Activated CD4-positive, alpha-beta memory T cell treated with anti-CD3 and anti-CD28 coated beads for 36 hours (primary cell): ENCODE measurements around the gene GALNT9. TPM values are rescaled to one million over a fixed set of nuclear protein-coding genes. Genes with fewer than 3 reads are reported as not detected.

ENCODE experiments used
- CTCF ChIA-PET: fragments of 350-600 bp; sonication (Branson Sonifier 250); formaldehyde crosslinking; loops from one replicate; lab custom pipeline; 2021; ENCODE audit warnings: antibody characterized with exemption, inconsistent platforms; lab: Charles Lee
- POLR2A ChIA-PET: fragments of 350-600 bp; sonication (Branson Sonifier 250); formaldehyde crosslinking; loops from one replicate; lab custom pipeline; 2021; ENCODE audit warnings: antibody characterized with exemption; lab: Charles Lee
- DNase-seq: peaks from one replicate; pipeline ENCODE4 v3.0.0-alpha.2; 2020
- H3K27ac Mint-ChIP-seq: one replicate; pipeline ENCODE4 v1.8.0; 2021; ENCODE audit warnings: mixed read lengths
- H3K27me3 Mint-ChIP-seq: one replicate; pipeline ENCODE4 v1.8.0; 2021; ENCODE audit warnings: mixed read lengths
- H3K36me3 Mint-ChIP-seq: one replicate; pipeline ENCODE4 v1.8.0; 2021; ENCODE audit warnings: mixed read lengths
- H3K4me1 Mint-ChIP-seq: one replicate; pipeline ENCODE4 v1.8.0; 2021; ENCODE audit warnings: low read depth, mixed read lengths
- H3K4me3 Mint-ChIP-seq: one replicate; pipeline ENCODE4 v1.8.0; 2021; ENCODE audit warnings: mild to moderate bottlenecking, mixed read lengths
- H3K9me3 Mint-ChIP-seq: one replicate; pipeline ENCODE4 v1.8.0; 2021; ENCODE audit warnings: mixed read lengths
- intact Hi-C: fragments of 100-400 bp; cut with micrococcal nuclease; formaldehyde crosslinking; loops from one replicate; pipeline ENCODE4 v1.15.1; 2023
- total RNA-seq, 2 experiments: library from RNA; stranded (reverse); gene quantifications; one replicate each; pipeline ENCODE4 v1.2.3, GENCODE V29; 2021

GALNT9 gene
- total RNA-seq, 2 experiments from 2014 or later: 0.12 to 0.29 TPM

DNA sequence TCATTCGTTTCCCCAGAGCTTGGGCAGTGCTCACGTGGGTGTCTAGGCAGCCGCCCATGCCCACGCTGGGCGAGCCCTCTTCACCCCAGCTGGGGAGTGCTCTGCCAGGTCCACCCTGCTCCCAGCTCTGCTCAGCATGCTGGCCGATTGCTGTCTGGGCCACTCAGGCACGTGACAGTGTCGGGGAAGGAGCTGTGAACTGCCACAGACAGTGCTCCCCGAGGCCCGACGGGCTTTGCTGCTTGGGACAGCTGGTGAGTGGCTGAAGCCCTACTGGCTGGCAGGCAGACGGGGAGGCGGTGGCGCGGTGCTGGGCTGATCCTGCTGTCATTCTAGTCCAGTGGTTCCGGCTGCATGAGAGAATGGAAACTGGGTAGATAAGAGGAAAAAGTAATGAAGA is 169.4 kb downstream of the GALNT9 start:
- Mint-ChIP-seq H3K36me3 (no peaks in the 10 kb centered on the region), H3K4me3 (no peak overlapping the region), H3K27ac (no peak overlapping the region), H3K4me1 (peaks cover 14% of the 10 kb centered on the region), H3K9me3 (no peaks in the 10 kb centered on the region), H3K27me3 (peaks cover 4% of the 10 kb centered on the region)
- ChIA-PET CTCF (interaction anchor here (1.7 kb wide), 1 partner anchor 34 kb away, joined by 5 read pairs; no protein-coding TSS in a partner anchor), POLR2A (no interaction called here)
- intact Hi-C loops: no loop called here
- no peak for DNase-seq

DNA sequence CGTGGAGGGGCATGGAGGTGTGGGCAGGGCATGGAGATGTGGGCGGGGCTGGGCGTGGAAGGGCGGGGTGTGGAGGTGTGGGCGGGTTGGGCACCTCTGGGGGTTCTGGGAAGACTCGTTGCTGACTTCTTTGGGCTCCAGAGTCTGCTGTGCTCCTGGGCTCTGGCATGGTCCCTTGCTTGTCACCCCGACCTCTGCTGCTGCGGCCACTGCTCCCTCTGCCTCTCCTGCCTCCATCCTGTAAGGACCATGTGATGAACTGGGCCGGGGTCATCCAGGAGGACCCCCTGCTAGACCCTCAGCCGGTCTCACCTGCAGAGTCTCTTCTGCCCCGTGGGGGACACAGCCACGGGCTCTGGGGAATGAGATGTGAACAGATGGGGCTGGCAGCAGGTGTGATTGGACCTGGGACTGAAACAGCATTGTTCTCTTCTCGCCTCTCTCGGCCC is 169.8 kb downstream of the GALNT9 start:
- Mint-ChIP-seq H3K9me3 (no peaks in the 10 kb centered on the region), H3K27me3 (peaks cover 3% of the 10 kb centered on the region), H3K36me3 (no peaks in the 10 kb centered on the region), H3K4me3 (no peak overlapping the region), H3K4me1 (peaks cover 14% of the 10 kb centered on the region), H3K27ac (no peak overlapping the region)
- POLR2A ChIA-PET: no interaction called here
- no peak for DNase-seq
- CTCF ChIA-PET: no interaction called here
- intact Hi-C loops: loop anchor here (10.0 kb wide), 1 partner anchor 455 kb away; the partner anchor contains the start of genes LRCOL1 and P2RX2

DNA sequence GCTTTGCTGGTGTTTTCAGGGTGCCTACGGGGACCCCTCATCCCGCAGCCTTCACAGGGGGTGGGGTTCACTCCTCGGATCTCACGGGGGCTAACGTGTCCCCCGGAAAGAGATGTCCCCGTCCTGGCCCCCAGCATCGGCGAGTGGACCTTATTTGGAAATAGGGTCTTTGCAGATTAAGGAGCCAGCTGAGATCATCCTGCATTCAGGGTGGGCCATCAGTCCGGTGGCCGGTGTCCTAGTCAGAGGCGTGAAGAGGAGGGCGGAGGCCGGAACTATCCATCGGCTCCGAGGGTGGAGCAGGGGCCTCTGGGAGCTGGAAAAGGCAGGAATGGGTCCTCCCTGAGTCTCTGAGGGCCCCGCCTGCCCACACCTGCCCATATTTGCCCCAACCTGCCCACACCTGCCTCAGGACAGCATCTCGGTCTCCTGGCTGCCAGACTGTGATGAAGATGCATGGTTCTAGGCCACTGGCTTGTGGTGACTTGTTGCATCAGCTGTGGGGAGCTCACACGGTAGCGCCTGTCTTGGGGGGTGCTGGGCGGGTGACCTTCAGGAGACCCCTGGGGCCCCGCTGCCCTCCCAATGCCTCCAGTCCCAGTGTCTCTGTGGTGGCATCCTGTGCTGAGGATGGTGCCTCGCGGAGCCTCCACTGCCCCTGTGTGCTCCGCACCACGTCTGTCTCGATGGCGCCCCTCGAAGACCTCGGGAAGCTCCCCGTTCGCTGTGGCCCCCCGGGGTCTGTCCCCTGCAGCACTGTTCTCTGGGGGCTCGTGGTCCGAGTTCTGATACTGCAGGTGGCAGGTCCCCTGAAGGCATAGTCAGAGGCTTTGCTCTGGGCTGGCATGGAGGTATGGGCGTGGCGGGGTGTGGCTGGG is 170.5 kb downstream of the GALNT9 start:
- Mint-ChIP-seq H3K9me3 (no peaks in the 10 kb centered on the region), H3K27ac (no peak overlapping the region), H3K4me3 (no peak overlapping the region), H3K4me1 (peaks cover 10% of the 10 kb centered on the region), H3K27me3 (peaks cover 2% of the 10 kb centered on the region), H3K36me3 (no peaks in the 10 kb centered on the region)
- DNase-seq: no peak
- ChIA-PET POLR2A (no interaction called here), CTCF (no interaction called here)
- intact Hi-C loops: loop anchor here (10.0 kb wide), 1 partner anchor 456 kb away; the partner anchor contains the start of genes LRCOL1 and P2RX2

DNA sequence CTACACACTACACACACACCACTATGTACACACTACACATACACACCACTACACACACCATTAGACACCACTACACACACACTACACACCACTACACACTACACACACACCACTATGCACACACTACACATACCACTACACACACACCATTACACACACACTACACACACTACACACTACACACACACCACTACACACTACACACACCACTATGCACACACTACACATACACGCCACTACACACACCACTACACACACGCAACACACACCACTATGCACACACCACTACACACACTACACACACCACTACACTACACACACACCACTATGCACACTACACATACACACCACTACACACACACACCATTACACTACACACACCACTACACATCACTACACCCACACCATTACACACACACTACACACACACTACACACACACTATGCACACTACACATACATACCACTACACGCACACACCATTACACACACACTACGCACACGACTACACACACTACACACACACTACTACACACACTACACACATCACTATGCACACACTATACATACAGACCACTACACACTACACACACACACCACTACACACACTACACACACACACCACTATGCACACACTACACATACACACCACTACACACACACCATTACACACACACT is 171.5 kb downstream of the GALNT9 start:
- no peaks in the 10 kb centered on the region for H3K27me3 Mint-ChIP-seq
- ChIA-PET POLR2A (no interaction called here), CTCF (no interaction called here)
- H3K9me3 Mint-ChIP-seq: no peaks in the 10 kb centered on the region
- no peaks in the 10 kb centered on the region for H3K36me3 Mint-ChIP-seq
- no peak for DNase-seq
- no peak overlapping the region for H3K4me3 Mint-ChIP-seq
- no peak overlapping the region for H3K27ac Mint-ChIP-seq
- intact Hi-C loops: loop anchor here (10.0 kb wide), 1 partner anchor 457 kb away; the partner anchor contains the start of genes LRCOL1 and P2RX2
- peaks cover 5% of the 10 kb centered on the region for H3K4me1 Mint-ChIP-seq

DNA sequence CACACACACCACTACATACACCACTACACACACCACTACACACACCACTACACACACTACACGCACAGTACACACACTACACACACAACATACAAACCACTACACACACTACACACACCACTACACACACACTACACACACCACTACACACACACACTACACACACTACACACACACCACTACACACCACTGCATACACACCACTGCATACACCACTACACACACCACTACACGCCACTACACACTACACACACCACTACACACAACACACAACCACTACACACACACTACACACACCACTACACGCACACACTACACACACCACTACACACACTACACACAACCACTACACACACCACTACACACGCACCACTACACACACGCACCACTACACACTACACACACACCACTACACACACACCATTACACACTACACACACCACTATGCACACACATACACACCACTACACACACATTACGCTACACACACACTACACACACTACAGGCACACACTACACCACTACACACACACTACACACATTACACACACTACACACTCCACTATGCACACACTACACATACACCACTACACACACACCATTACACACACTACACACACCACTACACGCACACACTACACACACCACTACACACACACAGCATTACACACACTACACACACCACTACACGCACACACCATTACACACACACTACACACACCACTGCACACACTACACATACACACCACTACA is 172.6 kb downstream of the GALNT9 start:
- intact Hi-C loops: loop anchor here (10.0 kb wide), 1 partner anchor 458 kb away; the partner anchor contains the start of genes LRCOL1 and P2RX2
- Mint-ChIP-seq H3K36me3 (no peaks in the 10 kb centered on the region), H3K27ac (no peak overlapping the region), H3K9me3 (no peaks in the 10 kb centered on the region), H3K4me1 (no peaks in the 10 kb centered on the region), H3K4me3 (no peak overlapping the region), H3K27me3 (no peaks in the 10 kb centered on the region)
- no peak for DNase-seq
- CTCF ChIA-PET: no interaction called here
- POLR2A ChIA-PET: no interaction called here

DNA sequence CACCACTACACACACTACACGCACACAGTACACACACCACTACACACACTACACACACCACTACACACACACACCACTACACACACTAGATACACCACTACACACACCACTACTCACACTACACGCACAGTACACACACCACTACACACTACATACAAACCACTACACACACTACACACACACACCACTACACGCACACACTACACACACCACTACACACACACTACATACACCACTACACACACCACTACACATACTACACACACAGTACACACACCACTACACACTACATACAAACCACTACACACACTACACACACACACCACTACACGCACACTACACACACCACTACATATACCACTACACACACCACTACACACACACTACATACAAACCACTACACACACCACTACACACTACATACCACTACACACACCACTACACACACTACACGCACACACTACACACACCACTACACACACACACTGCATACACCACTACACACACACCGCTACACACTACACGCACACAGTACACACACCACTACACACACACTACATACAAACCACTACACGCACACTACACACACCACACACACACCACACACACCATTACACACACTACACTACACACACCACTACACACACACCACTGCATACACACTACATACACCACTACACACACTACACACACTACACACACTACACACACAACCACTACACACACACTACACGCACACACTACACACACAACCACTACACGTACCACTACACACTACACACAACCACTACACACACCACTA is 173.4 kb downstream of the GALNT9 start:
- intact Hi-C loops: loop anchor here (10.0 kb wide), 1 partner anchor 459 kb away; the partner anchor contains the start of genes LRCOL1 and P2RX2
- no peak overlapping the region for H3K27ac Mint-ChIP-seq
- ChIA-PET POLR2A (no interaction called here), CTCF (interaction anchor here (1.5 kb wide), 1 partner anchor 258 kb away, joined by 4 read pairs; no protein-coding TSS in a partner anchor)
- no peak overlapping the region for H3K4me3 Mint-ChIP-seq
- no peaks in the 10 kb centered on the region for H3K4me1 Mint-ChIP-seq
- DNase-seq: no peak
- H3K27me3 Mint-ChIP-seq: no peaks in the 10 kb centered on the region
- H3K9me3 Mint-ChIP-seq: no peaks in the 10 kb centered on the region
- H3K36me3 Mint-ChIP-seq: peaks cover 1% of the 10 kb centered on the region

DNA sequence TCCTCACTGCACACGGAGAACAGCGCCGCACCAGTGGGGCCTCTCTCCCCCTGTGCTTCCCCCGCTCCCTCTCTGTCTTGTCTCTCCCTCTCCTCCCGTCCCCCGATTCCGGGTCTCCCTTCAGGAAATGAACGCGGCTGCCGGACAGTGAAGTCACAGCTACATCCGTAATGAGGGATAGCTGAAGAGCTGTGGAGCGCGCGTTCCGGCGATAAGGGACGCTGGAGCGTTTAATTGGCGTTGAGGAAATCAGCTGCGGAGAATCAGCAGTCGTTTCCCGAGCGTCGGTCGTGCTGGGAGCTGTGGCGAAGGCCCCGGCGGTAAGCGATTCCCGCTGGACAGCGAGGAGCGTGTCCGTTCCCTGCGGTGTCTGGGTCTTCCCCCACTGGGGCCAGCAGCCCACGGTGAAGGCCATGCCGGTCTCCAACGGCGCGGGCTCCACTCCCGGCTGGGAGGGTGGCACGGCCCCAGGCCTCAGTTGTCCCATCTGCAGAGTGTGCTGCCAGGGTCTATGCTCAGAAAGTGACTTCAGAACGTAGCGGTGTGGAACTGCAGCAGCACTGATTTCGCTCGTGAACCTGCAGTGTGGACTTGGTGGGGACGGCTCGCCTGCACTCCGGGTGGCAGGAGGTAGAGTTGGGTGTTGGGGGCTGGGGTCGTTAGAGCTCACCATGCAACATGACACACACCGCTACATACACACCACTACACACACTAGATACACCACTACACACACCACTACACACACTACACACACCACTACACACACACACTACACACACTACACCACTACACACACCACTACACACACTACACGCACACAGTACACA is 174.2 kb downstream of the GALNT9 start:
- POLR2A ChIA-PET: no interaction called here
- intact Hi-C loops: loop anchor here (1.0 to 10.0 kb wide), 4 partner anchors 32 to 460 kb away; partner anchors contain the start of genes LRCOL1 and P2RX2

DNA sequence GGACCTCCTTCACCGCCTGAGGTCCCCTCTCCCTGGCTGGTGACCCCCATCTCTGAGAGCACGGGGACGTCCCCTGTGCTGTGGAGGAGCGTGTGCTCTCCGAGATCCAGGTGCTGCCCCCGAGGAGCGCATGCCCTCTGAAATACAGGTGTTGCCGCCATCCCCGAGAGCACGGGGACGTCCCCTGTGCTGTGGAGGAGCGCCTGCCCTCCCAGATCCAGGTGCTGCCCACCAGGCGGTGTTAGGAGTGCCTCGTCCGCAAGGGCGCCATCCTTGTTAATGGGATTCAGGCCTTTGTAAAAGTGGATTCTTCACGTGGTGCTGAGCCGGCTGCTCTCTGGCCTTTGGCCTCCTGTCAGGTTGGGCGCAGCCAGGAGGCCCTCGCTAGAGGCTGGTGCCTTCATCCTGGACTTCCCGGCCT is 175.0 kb downstream of the GALNT9 start:
- POLR2A ChIA-PET: interaction anchor here (0.9 to 1.0 kb wide), 2 partner anchors 9 to 16 kb away, joined by 3 read pairs; no protein-coding TSS in a partner anchor
- Mint-ChIP-seq H3K4me3 (no peak overlapping the region), H3K27me3 (no peaks in the 10 kb centered on the region), H3K36me3 (peaks cover 1% of the 10 kb centered on the region), H3K27ac (no peak overlapping the region), H3K9me3 (no peaks in the 10 kb centered on the region), H3K4me1 (no peaks in the 10 kb centered on the region)
- intact Hi-C loops: loop anchor here (1.0 to 10.0 kb wide), 4 partner anchors 33 to 460 kb away; partner anchors contain the start of genes LRCOL1 and P2RX2
- no peak for DNase-seq
- CTCF ChIA-PET: interaction anchor here (0.6 to 3.6 kb wide), 26 partner anchors 9 to 460 kb away, joined by 3 to 66 read pairs (median 4); partner anchors contain the start of gene DDX51

More for the DNA sequence above, 174.2 kb downstream of the GALNT9 start:
- Mint-ChIP-seq H3K27ac (no peak overlapping the region), H3K36me3 (peaks cover 1% of the 10 kb centered on the region), H3K27me3 (no peaks in the 10 kb centered on the region), H3K4me1 (no peaks in the 10 kb centered on the region), H3K9me3 (no peaks in the 10 kb centered on the region), H3K4me3 (no peak overlapping the region)
- CTCF ChIA-PET: interaction anchor here (1.5 kb wide), 1 partner anchor 259 kb away, joined by 4 read pairs; no protein-coding TSS in a partner anchor
- peak; percentile 29 for DNase-seq

DNA sequence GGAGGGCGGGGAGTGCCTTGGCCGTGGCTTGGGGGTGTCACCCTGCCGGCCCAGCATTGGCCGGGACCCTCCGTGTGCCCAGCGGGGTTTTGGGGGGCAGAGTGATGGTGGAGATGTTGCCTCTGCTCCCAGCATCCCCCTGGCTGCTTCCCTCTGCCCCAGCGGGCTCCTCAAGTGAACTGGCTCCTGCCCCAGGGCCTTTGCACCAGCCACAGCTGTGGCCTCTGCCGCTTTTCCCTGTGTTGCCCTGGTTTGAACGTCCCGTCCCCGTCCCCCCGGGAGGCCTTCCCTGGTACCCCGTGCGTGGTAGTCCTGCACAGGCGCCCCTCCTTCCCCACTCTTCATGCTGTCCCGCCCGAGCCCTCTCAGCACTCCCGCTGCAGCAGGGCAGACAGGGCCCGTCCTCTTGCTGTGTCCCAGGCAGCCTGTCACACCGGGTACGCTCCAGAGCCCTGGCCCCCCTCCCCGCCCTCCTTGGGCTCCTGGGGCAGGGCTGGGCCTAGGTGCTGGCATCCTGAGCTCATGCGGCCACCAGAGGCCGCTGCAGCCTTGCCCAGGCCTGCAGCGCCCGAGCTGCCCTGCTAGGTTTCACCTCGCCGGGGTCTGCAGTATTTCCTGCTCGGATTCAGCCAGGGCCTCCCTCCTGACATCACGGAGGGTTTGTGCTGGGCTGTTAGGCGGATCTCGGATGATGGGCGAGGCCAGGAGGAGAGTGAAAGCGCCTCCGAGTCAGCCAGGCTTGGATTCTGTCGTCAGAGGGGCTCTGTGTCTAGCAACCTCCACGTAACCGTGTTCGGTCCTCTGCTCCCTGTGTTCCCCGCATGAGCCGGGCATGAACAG is 175.7 kb downstream of the GALNT9 start:
- Mint-ChIP-seq H3K4me1 (no peaks in the 10 kb centered on the region), H3K9me3 (no peaks in the 10 kb centered on the region), H3K36me3 (peaks cover 1% of the 10 kb centered on the region), H3K27ac (no peak overlapping the region), H3K4me3 (no peak overlapping the region), H3K27me3 (no peaks in the 10 kb centered on the region)
- ChIA-PET POLR2A (interaction anchor here (0.9 to 1.0 kb wide), 2 partner anchors 9 to 15 kb away, joined by 3 read pairs; no protein-coding TSS in a partner anchor), CTCF (interaction anchor here (0.6 to 3.6 kb wide), 29 partner anchors 8 to 461 kb away, joined by 3 to 66 read pairs (median 4); partner anchors contain the start of gene DDX51)
- intact Hi-C loops: loop anchor here (1.0 to 10.0 kb wide), 4 partner anchors 34 to 461 kb away; partner anchors contain the start of genes LRCOL1 and P2RX2
- DNase-seq: peak; percentile 75
